HFFc6 (cell line): Measurements from ENCODE around the gene CRB2. TPM values are rescaled to one million over a fixed set of nuclear protein-coding genes. Genes with fewer than 3 reads are reported as not detected.

Experiments
- DNase-seq: peaks from one replicate; pipeline ENCODE4 v3.0.0-alpha.2; 2018
- H3K27ac Mint-ChIP-seq: 2 replicates; pipeline ENCODE4 v1.8.0; 2020; ENCODE audit warnings: mild to moderate bottlenecking, mixed read lengths
- H3K27me3 Mint-ChIP-seq: 2 replicates; pipeline ENCODE4 v1.8.0; 2021; ENCODE audit warnings: mild to moderate bottlenecking, moderate library complexity, mixed read lengths; ENCODE audit not compliant: insufficient read depth
- H3K36me3 Mint-ChIP-seq: 2 replicates; pipeline ENCODE4 v1.8.0; 2021; ENCODE audit warnings: low read depth, mixed read lengths
- H3K4me1 Mint-ChIP-seq: 2 replicates; pipeline ENCODE4 v1.8.0; 2020; ENCODE audit warnings: low read depth, mixed read lengths
- H3K4me3 Mint-ChIP-seq: 2 replicates; pipeline ENCODE4 v1.8.0; 2020; ENCODE audit warnings: mild to moderate bottlenecking, moderate library complexity, mixed read lengths
- H3K9me3 Mint-ChIP-seq: 2 replicates; pipeline ENCODE4 v1.8.0; 2020; ENCODE audit warnings: mild to moderate bottlenecking, mixed read lengths
- total RNA-seq, 6 experiments: library from RNA; stranded (reverse); fragmentation: NEBNext Ultra II Directional; extraction: Animal tissue kit (Norgen Biotek cat#: 25700); gene quantifications; 2 replicates in 1 of 6; 3 replicates in 5 of 6; pipeline ENCODE4 v1.2.3, GENCODE V29; 2021
- TF ChIP-seq, protein P1 (sequence below): fragments of 200-600 bp; sonication (generic); IDR thresholded peaks from 2 replicates; pipeline ENCODE4 v1.5.0; 2021; ENCODE audit warnings: antibody characterized with exemption, mild to moderate bottlenecking

The CRB2 gene
- total RNA-seq, 6 experiments from 2014 or later: not detected

DNA sequence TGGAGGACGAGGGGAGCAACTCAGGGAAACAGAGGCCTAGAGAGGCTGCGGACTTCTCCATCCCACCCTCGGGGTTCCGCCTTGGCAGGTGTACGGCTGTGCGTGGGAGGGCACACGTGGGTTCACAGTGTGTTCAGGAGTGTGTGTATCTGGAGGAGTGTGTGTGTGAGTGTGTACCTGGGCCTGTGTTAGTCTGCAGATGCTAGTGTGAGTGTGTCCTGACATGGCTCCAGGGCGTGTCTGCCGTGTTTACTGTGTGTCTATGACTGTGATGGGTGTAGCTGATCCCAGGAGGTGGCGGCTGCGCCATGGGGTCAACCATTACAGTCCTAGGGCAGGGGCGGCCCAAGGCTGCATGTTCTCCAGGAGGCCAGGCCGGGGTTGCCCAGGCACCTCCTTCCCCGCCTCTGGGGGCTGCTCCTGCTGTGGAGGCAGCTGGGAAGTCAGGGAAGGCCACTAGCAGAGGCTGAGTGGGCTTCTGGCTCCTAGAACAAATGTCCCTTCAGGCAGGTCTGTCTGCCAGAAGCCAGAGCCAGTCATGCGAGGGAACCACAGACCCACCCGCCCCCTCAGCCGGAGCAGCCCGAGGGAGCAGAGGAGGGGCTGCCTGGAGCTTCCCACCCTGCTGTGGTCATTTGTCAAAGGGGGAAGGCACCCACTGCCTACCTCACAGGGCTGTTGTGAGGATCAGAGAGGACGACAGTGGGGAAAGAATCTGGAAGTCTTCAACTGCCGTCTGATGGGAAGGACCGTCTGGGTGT lies 21.4 kb downstream of the CRB2 start:
- Mint-ChIP-seq H3K9me3 (no peaks in the 10 kb centered on the region), H3K27me3 (peaks cover 20% of the 10 kb centered on the region), H3K36me3 (no peaks in the 10 kb centered on the region), H3K4me1 (no peaks in the 10 kb centered on the region), H3K4me3 (no peak overlapping the region), H3K27ac (no peak overlapping the region)
- TF ChIP-seq, protein P1, sequence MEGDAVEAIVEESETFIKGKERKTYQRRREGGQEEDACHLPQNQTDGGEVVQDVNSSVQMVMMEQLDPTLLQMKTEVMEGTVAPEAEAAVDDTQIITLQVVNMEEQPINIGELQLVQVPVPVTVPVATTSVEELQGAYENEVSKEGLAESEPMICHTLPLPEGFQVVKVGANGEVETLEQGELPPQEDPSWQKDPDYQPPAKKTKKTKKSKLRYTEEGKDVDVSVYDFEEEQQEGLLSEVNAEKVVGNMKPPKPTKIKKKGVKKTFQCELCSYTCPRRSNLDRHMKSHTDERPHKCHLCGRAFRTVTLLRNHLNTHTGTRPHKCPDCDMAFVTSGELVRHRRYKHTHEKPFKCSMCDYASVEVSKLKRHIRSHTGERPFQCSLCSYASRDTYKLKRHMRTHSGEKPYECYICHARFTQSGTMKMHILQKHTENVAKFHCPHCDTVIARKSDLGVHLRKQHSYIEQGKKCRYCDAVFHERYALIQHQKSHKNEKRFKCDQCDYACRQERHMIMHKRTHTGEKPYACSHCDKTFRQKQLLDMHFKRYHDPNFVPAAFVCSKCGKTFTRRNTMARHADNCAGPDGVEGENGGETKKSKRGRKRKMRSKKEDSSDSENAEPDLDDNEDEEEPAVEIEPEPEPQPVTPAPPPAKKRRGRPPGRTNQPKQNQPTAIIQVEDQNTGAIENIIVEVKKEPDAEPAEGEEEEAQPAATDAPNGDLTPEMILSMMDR: no peak
- no peak for DNase-seq

DNA sequence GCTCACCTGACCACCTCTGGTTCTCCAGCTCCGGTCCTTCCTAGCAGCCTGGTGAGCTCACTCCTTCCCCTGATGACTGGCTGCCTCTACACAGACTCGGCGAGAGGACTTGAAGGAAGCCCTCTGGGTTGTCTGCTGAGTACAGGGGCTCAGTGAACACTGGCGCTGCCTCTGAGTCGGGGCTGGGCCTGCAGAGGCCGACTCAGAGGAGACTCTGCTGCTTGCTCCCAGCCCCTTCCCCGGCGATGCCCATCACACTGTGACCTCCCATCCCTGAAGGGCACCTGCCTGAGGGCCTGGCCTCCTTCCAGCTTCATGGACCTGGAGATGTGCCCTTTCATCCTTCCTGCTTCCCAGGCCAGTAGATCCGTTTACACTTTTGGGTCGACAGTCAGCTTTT lies 22.0 kb downstream of the CRB2 start:
- no peaks in the 10 kb centered on the region for H3K36me3 Mint-ChIP-seq
- H3K4me3 Mint-ChIP-seq: no peak overlapping the region
- H3K27ac Mint-ChIP-seq: no peak overlapping the region
- no peaks in the 10 kb centered on the region for H3K4me1 Mint-ChIP-seq
- H3K27me3 Mint-ChIP-seq: peaks cover 16% of the 10 kb centered on the region
- TF ChIP-seq, protein P1: no peak
- no peak for DNase-seq
- no peaks in the 10 kb centered on the region for H3K9me3 Mint-ChIP-seq

DNA sequence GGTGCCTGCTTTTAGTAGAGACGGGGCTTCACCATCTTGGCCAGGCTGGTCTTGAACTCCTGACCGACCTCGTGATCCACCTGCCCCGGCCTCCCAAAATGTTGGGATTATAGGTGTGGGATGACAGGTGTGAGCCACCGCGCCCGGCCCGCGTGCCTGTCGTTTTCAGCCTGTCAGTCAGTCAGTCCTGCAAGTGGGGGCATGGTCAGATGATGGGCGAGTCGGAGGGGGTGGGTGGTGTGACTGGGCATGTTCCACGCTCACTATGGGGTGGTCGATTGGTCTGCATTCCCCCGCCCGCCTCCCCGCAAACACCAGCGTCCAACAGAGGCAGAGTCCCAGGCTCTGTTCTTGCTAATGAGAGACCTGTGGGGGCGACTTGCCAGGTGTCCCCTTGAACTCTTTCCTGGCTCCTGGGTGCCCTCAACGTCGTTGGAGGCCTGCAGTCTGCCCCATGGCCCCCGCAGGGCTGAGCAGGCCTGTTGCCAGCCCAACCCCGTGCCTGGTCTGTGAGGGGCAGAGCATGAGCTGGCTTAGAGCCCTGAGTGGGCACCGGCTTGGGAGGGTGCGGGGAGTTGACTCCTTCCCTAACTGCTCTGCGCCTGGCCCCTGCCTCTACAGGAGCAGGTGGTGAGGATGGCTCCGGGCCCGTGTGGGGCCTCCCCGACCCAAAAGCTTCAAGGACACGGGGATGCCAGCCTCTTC lies 23.1 kb downstream of the CRB2 start:
- DNase-seq: no peak
- Mint-ChIP-seq H3K36me3 (no peaks in the 10 kb centered on the region), H3K4me1 (no peaks in the 10 kb centered on the region), H3K9me3 (no peaks in the 10 kb centered on the region), H3K4me3 (no peak overlapping the region), H3K27ac (no peak overlapping the region), H3K27me3 (peaks cover 12% of the 10 kb centered on the region)
- TF ChIP-seq, protein P1: no peak

DNA sequence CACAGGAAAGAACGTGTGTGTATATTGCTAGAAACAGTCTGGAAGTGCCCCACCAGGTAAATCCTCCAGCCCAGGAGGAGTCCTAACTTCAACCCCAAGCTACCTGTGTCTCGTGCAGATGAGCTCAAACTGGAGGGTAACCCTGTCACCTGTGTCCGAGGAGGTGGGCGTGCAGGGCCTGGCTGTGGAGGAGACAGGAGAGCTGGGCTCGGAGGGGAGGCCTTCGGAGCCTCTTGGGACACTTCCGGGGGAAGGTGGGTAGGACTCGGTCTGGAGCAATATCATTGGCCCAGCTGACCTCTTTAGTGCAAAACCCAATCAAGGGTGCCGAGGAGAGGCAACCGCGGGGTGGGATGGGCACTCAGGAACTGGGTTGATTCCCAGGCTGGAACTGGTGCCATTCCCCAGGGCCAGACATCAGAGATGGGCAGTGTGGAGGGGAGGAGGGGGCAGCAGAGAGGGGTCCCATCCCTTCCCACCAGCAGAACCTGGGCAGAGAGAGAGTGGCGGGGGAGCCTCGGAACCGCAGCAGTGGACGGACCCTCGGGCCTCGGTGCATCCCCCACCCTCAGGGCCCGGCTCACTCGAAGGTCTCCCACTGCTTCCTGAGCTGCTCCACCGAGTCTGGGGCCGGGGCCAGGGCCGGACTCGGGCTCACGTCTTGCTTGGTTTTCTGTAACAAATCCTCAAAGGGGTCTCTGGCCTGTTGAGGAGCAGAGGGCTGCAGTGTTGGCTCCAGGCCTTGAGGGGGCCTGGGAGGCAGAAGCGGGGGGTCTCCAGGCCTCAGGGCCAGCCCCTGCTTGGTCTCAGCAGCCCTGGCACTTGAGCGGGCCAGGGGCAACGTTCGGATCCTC lies 25.1 kb downstream of the CRB2 start:
- H3K4me3 Mint-ChIP-seq: no peak overlapping the region
- H3K27me3 Mint-ChIP-seq: peaks cover 5% of the 10 kb centered on the region; the same call in 1 of the 2 replicates
- no peak for DNase-seq
- no peaks in the 10 kb centered on the region for H3K4me1 Mint-ChIP-seq
- H3K27ac Mint-ChIP-seq: no peak overlapping the region
- TF ChIP-seq, protein P1: no peak
- H3K36me3 Mint-ChIP-seq: no peaks in the 10 kb centered on the region
- no peaks in the 10 kb centered on the region for H3K9me3 Mint-ChIP-seq

DNA sequence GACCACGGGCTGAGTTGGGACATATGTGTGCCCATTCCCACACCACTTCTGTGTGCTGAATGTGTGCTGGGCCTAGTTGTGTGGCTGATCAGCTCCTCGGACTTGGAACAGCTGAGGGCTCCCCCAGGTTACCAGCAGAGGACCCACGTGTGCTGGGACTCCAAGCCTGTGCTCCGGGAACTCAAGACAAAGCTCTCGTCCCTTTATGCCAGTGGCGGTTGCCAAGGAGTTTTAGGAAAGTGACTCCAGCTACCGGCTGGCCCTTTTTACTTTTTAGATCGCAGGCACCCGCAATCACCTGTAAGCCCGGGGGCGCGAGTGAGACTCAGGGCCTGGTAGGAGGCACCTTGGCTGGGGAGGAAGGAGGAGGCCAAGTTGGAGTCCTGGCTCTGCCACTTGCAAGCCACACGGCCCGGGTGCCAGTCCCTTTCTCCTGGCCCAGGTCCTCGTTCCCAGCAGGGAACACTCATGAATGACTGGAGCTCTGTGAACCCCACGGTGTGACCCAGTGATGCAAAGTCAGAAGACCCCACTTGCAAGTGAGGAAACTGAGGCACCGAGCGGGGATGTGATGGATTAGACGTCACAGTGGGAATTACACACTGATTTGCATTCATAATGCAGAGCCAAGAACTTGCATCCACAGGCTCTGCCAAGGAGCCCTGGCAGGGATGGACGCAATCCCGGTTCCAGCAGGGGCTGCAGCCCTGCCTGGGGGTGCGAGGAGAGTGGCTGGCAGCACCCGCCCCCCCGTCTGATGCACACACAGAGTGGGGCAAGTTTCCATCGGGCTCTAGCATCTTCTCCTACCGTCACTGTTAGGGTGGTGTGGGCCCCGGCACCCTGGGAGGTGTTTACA lies 26.9 kb downstream of the CRB2 start:
- TF ChIP-seq, protein P1: no peak
- no peaks in the 10 kb centered on the region for H3K36me3 Mint-ChIP-seq
- DNase-seq: no peak
- H3K27ac Mint-ChIP-seq: no peak overlapping the region
- no peaks in the 10 kb centered on the region for H3K9me3 Mint-ChIP-seq
- H3K27me3 Mint-ChIP-seq: peaks cover 7% of the 10 kb centered on the region
- H3K4me1 Mint-ChIP-seq: no peaks in the 10 kb centered on the region
- no peak overlapping the region for H3K4me3 Mint-ChIP-seq
